GM12878 (cell line): ENCODE data around the gene SLC6A1. TPM values are rescaled to one million over a fixed set of nuclear protein-coding genes. Genes with fewer than 3 reads are reported as not detected.

ENCODE experiments used
- ATAC-seq: fragments of 200-7000 bp; cut with Tn5 transposase; 3 replicates; pipeline ENCODE4 v1.9.1; 2020; ENCODE audit warnings: mild to moderate bottlenecking, moderate library complexity
- BruUV-seq: library from RNA; stranded (reverse); fragments of 400-500 nt; replicated peaks from 2 replicates; lab custom pipeline; 2021; lab: Mats Ljungman, UMichigan
- CTCF ChIA-PET: fragments of 300-600 bp; sonication (Branson Sonifier 250); formaldehyde crosslinking; extraction: SDS; loops from one replicate; lab custom pipeline; 2021; ENCODE audit warnings: inconsistent platforms; lab: Yijun Ruan, JAX
- POLR2A ChIA-PET: fragments of 350-600 bp; formaldehyde crosslinking; extraction: SDS; loops from one replicate; lab custom pipeline; 2021; ENCODE audit warnings: inconsistent platforms; lab: Charles Lee
- RAD21 ChIA-PET: fragments of 300-600 bp; sonication (Branson Sonifier 250); formaldehyde crosslinking; loops from one replicate; lab custom pipeline; 2023; ENCODE audit warnings: antibody characterized with exemption; ENCODE audit not compliant: unreplicated experiment; lab: Charles Lee
- SMC1A ChIA-PET: fragments of 300-600 bp; sonication (Branson Sonifier 250); formaldehyde crosslinking; loops from one replicate; lab custom pipeline; 2023; ENCODE audit not compliant: unreplicated experiment, uncharacterized antibody; lab: Charles Lee
- DNase-seq: peaks from one replicate; pipeline ENCODE4 v3.0.0-alpha.2; 2011; ENCODE audit warnings: low read depth, low spot score
- FAIRE-seq: peaks from 3 replicates; lab custom pipeline; 2011; peaks lifted over from hg19 to GRCh38; lab: Jason Lieb, UNC
- H2AFZ ChIP-seq: 2 replicates; pipeline ENCODE4 v1.6.0; 2011; ENCODE audit warnings: low read depth, low read length, control low read depth; ENCODE audit not compliant: control insufficient read depth
- H3K27ac ChIP-seq: 2 replicates; pipeline ENCODE4 v1.5.1; 2011; ENCODE audit warnings: control low read depth; ENCODE audit not compliant: control insufficient read depth, insufficient read depth
- H3K27me3 ChIP-seq, 2 experiments: replicated peaks in 1 of 2; 2 replicates each; pipeline versions ENCODE4 v1.6.0 to v1.6.1; 2011; ENCODE audit warnings: low read length in 1 of 2; ENCODE audit not compliant: control insufficient read depth in 2 of 2, insufficient read depth in 2 of 2
- H3K36me3 ChIP-seq, 2 experiments: 2 replicates each; pipeline ENCODE4 v1.5.1; 2011; ENCODE audit warnings: low read length in 1 of 2; ENCODE audit not compliant: control insufficient read depth in 2 of 2, insufficient read depth in 2 of 2
- H3K4me1 ChIP-seq: 2 replicates; pipeline ENCODE4 v1.6.1; 2011; ENCODE audit warnings: mild to moderate bottlenecking, low read length, moderate library complexity, mixed read lengths; ENCODE audit not compliant: control insufficient read depth, insufficient read depth
- H3K4me2 ChIP-seq: 2 replicates; pipeline ENCODE4 v1.6.0; 2011; ENCODE audit warnings: control low read depth; ENCODE audit not compliant: control insufficient read depth, insufficient read depth
- H3K4me3 ChIP-seq: fragments of 200-600 bp; sonication (generic); 2 replicates; pipeline ENCODE4 v1.5.1; 2016
- H3K79me2 ChIP-seq: 2 replicates; pipeline ENCODE4 v1.6.0; 2011; ENCODE audit warnings: low read length; ENCODE audit not compliant: control insufficient read depth, insufficient read depth
- H3K9ac ChIP-seq: 2 replicates; pipeline ENCODE4 v1.8.0; 2011; ENCODE audit warnings: low read length, control low read depth, mixed read lengths; ENCODE audit not compliant: control insufficient read depth, insufficient read depth
- H3K9me3 ChIP-seq: replicated peaks from 3 replicates; pipeline ENCODE4 v1.5.1; 2011; ENCODE audit warnings: mild to moderate bottlenecking, low read length; ENCODE audit not compliant: control insufficient read depth, insufficient read depth
- H4K20me1 ChIP-seq: 2 replicates; pipeline ENCODE4 v1.6.0; 2011; ENCODE audit not compliant: control insufficient read depth, insufficient read depth
- BMI1 ChIP-seq: fragments of 450-650 bp; IDR thresholded peaks from 2 replicates; pipeline ENCODE4 v1.6.1; 2016; ENCODE audit warnings: mild to moderate bottlenecking, moderate library complexity, borderline replicate concordance
- CHD1 ChIP-seq: IDR thresholded peaks from 2 replicates; pipeline ENCODE4 v1.6.1; 2012; ENCODE audit warnings: low read depth, low read length, improper control_type of control experiment
- CHD4 ChIP-seq: fragments of 200-600 bp; sonication (generic); IDR thresholded peaks from 2 replicates; pipeline ENCODE4 v1.6.1; 2016; ENCODE audit warnings: mild to moderate bottlenecking
- CREB1 ChIP-seq: IDR thresholded peaks from 2 replicates; pipeline ENCODE4 v1.6.1; 2012; ENCODE audit warnings: low read depth, mild to moderate bottlenecking, inconsistent platforms
- EZH2 ChIP-seq: IDR thresholded peaks from 2 replicates; pipeline ENCODE4 v1.6.1; 2012; ENCODE audit warnings: low read depth, mild to moderate bottlenecking, control low read depth, inconsistent platforms, low read length, borderline replicate concordance; ENCODE audit not compliant: control insufficient read depth
- IKZF1 ChIP-seq: fragments of 450-650 bp; conservative IDR thresholded peaks from 2 replicates; pipeline ENCODE4 v1.6.1; 2017; ENCODE audit warnings: antibody characterized with exemption, mild to moderate bottlenecking
- MEF2A ChIP-seq: IDR thresholded peaks from 2 replicates; pipeline ENCODE4 v1.6.1; 2011; ENCODE audit warnings: low read depth, mild to moderate bottlenecking, low read length, moderate library complexity; ENCODE audit not compliant: insufficient read depth
- MTA2 ChIP-seq: fragments of 450-650 bp; IDR thresholded peaks from 2 replicates; pipeline ENCODE4 v1.6.1; 2016; ENCODE audit warnings: low read depth, mild to moderate bottlenecking, moderate library complexity
- NFXL1 ChIP-seq: fragments of 450-650 bp; IDR thresholded peaks from 2 replicates; pipeline ENCODE4 v1.6.1; 2017; ENCODE audit warnings: antibody characterized with exemption, mild to moderate bottlenecking, borderline replicate concordance
- NFYA ChIP-seq: IDR thresholded peaks from 2 replicates; pipeline ENCODE4 v1.6.1; 2011; ENCODE audit warnings: low read depth, mild to moderate bottlenecking, low read length, improper control_type of control experiment, borderline replicate concordance
- POLR2AphosphoS2 ChIP-seq: IDR thresholded peaks from 2 replicates; pipeline ENCODE4 v1.6.1; 2011; ENCODE audit warnings: low read depth, mild to moderate bottlenecking, low read length, improper control_type of control experiment, moderate library complexity
- SIN3A ChIP-seq: IDR thresholded peaks from 2 replicates; pipeline ENCODE4 v1.6.1; 2012; ENCODE audit warnings: low read depth, low read length, improper control_type of control experiment
- STAT3 ChIP-seq: IDR thresholded peaks from 2 replicates; pipeline ENCODE4 v1.6.1; 2011; ENCODE audit warnings: low read depth, low read length, improper control_type of control experiment
- SUPT20H ChIP-seq: IDR thresholded peaks from 2 replicates; pipeline ENCODE4 v1.6.1; 2011; ENCODE audit warnings: low read depth, mild to moderate bottlenecking, low read length, moderate library complexity, borderline replicate concordance; ENCODE audit not compliant: control insufficient read depth
- TAF1 ChIP-seq: IDR thresholded peaks from 2 replicates; pipeline ENCODE4 v1.6.1; 2011; ENCODE audit warnings: mild to moderate bottlenecking, low read depth, low read length, borderline replicate concordance
- TBL1XR1 ChIP-seq: IDR thresholded peaks from 2 replicates; pipeline ENCODE4 v1.6.1; 2012; ENCODE audit warnings: low read depth, low read length, improper control_type of control experiment
- TCF3 ChIP-seq: IDR thresholded peaks from 2 replicates; pipeline ENCODE4 v1.6.1; 2012; ENCODE audit warnings: low read depth, mild to moderate bottlenecking, low read length, borderline replicate concordance; ENCODE audit not compliant: insufficient read depth
- ZNF217 ChIP-seq: fragments of 450-650 bp; IDR thresholded peaks from 2 replicates; pipeline ENCODE4 v1.6.1; 2017; ENCODE audit warnings: antibody characterized with exemption, mild to moderate bottlenecking
- ZSCAN29 ChIP-seq: fragments of 450-650 bp; IDR thresholded peaks from 2 replicates; pipeline ENCODE4 v1.6.1; 2017; ENCODE audit warnings: mild to moderate bottlenecking, moderate library complexity
- WGBS: methylation state at CpG from one replicate; pipeline ENCODE4 v1.1.6; 2016; ENCODE audit warnings: low lambda C conversion rate; ENCODE audit not compliant: insufficient replicate concordance, insufficient coverage; ENCODE audit errors: missing lambda C conversion rate; 5-methylcytosine and 5-hydroxymethylcytosine counted together
- in situ Hi-C: fragments of 300-500 bp; cut with MboI; formaldehyde crosslinking; loops from 9 replicates; pipeline ENCODE4 v1.14.3; 2018; ENCODE audit warnings: mixed read lengths
- intact Hi-C: fragments of 100-400 bp; cut with micrococcal nuclease; formaldehyde crosslinking; loops from one replicate; pipeline ENCODE4 v1.14.2; 2022; ENCODE audit not compliant: unreplicated experiment
- polyA plus RNA-seq, 11 experiments: library from polyadenylated mRNA; depleted of rRNA in 4 of 11; unstranded in 6 of 11; stranded (reverse) in 5 of 11; fragments of >200 nt; fragmentation: Nextera tagmentation in 4 of 11; fragmentation: Illumina TruSeq in 1 of 11; extraction: Ambion mirVana in 4 of 11; extraction: Trizol in 1 of 11; gene quantifications; 1 replicate in 1 of 11; 2 replicates in 10 of 11; pipeline versions ENCODE4 v1.2.1 to v1.2.3, GENCODE V29; 2011 to 2016; ENCODE audit warnings: inconsistent platforms in 2 of 11, missing spikeins in 2 of 11, low read depth in 1 of 11
- total RNA-seq, 4 experiments: library from RNA; depleted of rRNA in 3 of 4; stranded (reverse); fragments of >200 nt in 3 of 4; fragmentation: Illumina TruSeq in 1 of 4; extraction: Trizol in 1 of 4; gene quantifications; 2 replicates each; pipeline versions ENCODE4 v1.2.1 to v1.2.3, GENCODE V29; 2013 to 2021
- TF ChIP-seq, protein P1 (sequence below): fragments of 450-650 bp; IDR thresholded peaks from 2 replicates; pipeline ENCODE4 v1.6.1; 2014; ENCODE audit warnings: mild to moderate bottlenecking

SLC6A1 gene
- total and polyA plus RNA-seq, 10 of the 15 experiments (the other 5 are each of a cell fraction or from before 2014, with no cell fraction given) = not detected

DNA sequence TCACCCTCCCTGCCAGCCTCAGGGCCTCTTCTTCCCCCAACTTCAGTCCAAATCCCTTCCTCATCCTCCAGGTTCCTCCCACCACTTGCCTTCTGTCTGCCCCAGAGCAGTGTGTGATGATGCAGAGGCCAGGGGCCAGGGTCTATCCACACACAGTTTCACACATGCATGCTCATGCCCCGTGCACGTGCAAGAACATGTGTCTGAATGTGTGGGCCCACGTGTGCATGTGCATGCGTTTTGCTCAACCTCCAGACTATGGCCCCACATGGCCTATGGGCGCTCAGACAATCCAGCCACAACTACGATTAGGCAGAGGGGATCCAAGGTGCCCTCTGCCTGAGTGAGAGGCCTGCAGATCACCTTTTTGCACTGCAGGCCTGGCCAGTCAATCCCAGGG lies 32.3 kb upstream of the SLC6A1 start:
- WGBS = 13% methylated on average over 6 of the region's 6 CpGs
- TF ChIP-seq CHD4 (no peak), CHD1 (no peak), NFXL1 (no peak), TBL1XR1 (no peak), ZSCAN29 (no peak), CREB1 (no peak), POLR2AphosphoS2 (no peak), NFYA (no peak), EZH2 (no peak), MEF2A (no peak), IKZF1 (no peak), SUPT20H (no peak), MTA2 (no peak), ZNF217 (no peak), BMI1 (no peak), TCF3 (no peak), STAT3 (no peak), SIN3A (no peak), TAF1 (no peak)
- TF ChIP-seq, protein P1, sequence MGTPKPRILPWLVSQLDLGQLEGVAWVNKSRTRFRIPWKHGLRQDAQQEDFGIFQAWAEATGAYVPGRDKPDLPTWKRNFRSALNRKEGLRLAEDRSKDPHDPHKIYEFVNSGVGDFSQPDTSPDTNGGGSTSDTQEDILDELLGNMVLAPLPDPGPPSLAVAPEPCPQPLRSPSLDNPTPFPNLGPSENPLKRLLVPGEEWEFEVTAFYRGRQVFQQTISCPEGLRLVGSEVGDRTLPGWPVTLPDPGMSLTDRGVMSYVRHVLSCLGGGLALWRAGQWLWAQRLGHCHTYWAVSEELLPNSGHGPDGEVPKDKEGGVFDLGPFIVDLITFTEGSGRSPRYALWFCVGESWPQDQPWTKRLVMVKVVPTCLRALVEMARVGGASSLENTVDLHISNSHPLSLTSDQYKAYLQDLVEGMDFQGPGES = no peak
- Histone ChIP-seq H3K36me3 (no peaks in the 10 kb centered on the region), H3K27ac (no peak overlapping the region), H3K79me2 (no peaks in the 10 kb centered on the region), H3K27me3 (no peaks in the 10 kb centered on the region; a peak in 2 of 4 replicates), H3K9ac (no peak overlapping the region), H2AFZ (no peak overlapping the region), H3K4me2 (no peak overlapping the region), H3K4me1 (no peaks in the 10 kb centered on the region), H4K20me1 (no peaks in the 10 kb centered on the region), H3K4me3 (no peak overlapping the region), H3K9me3 (no peaks in the 10 kb centered on the region)
- ChIA-PET RAD21 (no interaction called here), CTCF (no interaction called here), SMC1A (no interaction called here), POLR2A (no interaction called here)
- intact Hi-C loops = no loop called here
- DNase-seq (no peak), FAIRE-seq (no peak), ATAC-seq (no peak)
- no TSS peak for BruUV-seq
- in situ Hi-C loops = no loop called here
